ELF-1 (cell line): ENCODE measurements around the gene PKP1.

Experiments
- DNase-seq: peaks from one replicate; pipeline ENCODE4 v3.0.0-alpha.2; 2016; ENCODE audit warnings: low read depth, low spot score

Gene PKP1

GRCh38 chr1:201307760-201308499, 24.6 kb downstream of the PKP1 start:
- peak; percentile 75 for DNase-seq

- DNase-seq, result peak; percentile 95
Measured at GRCh38 chr1:201309416-201309815, 26.1 kb downstream of the PKP1 start.

GRCh38 chr1:201310251-201310985, 27.1 kb downstream of the PKP1 start:
- no peak for DNase-seq

GRCh38 chr1:201310986-201311355, 27.7 kb downstream of the PKP1 start:
- DNase-seq, result no peak

- DNase-seq, result no peak
Measured at GRCh38 chr1:201311356-201312011, 28.2 kb downstream of the PKP1 start.

- no peak for DNase-seq
Measured at GRCh38 chr1:201312298-201312697, 29.0 kb downstream of the PKP1 start.

GRCh38 chr1:201313086-201313485, 29.8 kb downstream of the PKP1 start:
- DNase-seq, result no peak

- no peak for DNase-seq
Measured at GRCh38 chr1:201316556-201316955, 33.2 kb downstream of the PKP1 start.

- no peak for DNase-seq
Measured at GRCh38 chr1:201317551-201317950, 34.2 kb downstream of the PKP1 start.

- DNase-seq, result no peak
Measured at GRCh38 chr1:201318504-201319340, 35.4 kb downstream of the PKP1 start.

GRCh38 chr1:201319631-201320030, 36.3 kb downstream of the PKP1 start:
- DNase-seq, result no peak

- no peak for DNase-seq
Measured at GRCh38 chr1:201320168-201320788, 37.0 kb downstream of the PKP1 start.

GRCh38 chr1:201321826-201322390, 38.6 kb downstream of the PKP1 start:
- DNase-seq, result no peak

- DNase-seq, result no peak
Measured at GRCh38 chr1:201322653-201323510, 39.6 kb downstream of the PKP1 start.

GRCh38 chr1:201324306-201324705, 41.0 kb downstream of the PKP1 start:
- no peak for DNase-seq

- DNase-seq, result no peak
Measured at GRCh38 chr1:201324821-201325677, 41.7 kb downstream of the PKP1 start.

GRCh38 chr1:201325678-201326060, 42.4 kb downstream of the PKP1 start:
- no peak for DNase-seq

- no peak for DNase-seq
Measured at GRCh38 chr1:201326710-201327109, 43.4 kb downstream of the PKP1 start.

- DNase-seq, result no peak
Measured at GRCh38 chr1:201327687-201328240, 44.5 kb downstream of the PKP1 start.
